ENCODE measurements around the gene KCNK16. TPM values are rescaled to one million over a fixed set of nuclear protein-coding genes. Genes with fewer than 3 reads are reported as not detected.

KCNK16 gene
- total RNA-seq, 1 donor from 2014 or later: not detected

DNA sequence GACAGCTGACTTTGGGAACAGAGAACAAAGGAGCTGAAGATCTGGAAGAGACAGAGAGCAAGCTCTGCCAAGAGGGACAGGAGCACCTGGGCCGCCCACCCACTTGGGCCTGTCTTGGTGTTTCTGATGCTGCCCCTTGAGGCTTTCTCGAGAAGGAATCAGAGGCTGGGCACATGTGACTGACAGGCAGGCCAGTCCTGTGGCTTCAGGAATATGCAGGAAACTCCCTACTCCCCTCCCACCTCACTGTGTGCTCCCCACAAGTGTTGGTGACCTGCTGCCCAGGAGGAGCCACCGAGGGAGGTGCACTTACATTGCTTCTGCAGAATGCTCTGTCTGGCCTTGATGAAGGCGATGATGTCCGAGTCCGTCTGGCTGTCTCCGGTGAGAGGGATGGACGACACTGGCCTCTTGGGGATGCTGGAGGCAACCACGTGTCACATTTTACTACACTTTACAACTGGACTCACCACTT is 20.9 kb upstream of the KCNK16 start:
- intact Hi-C loops (cut with DNase I): no loop called here
- no peak for ATAC-seq
- no peak for DNase-seq (ENCODE audit: low spot score)

DNA sequence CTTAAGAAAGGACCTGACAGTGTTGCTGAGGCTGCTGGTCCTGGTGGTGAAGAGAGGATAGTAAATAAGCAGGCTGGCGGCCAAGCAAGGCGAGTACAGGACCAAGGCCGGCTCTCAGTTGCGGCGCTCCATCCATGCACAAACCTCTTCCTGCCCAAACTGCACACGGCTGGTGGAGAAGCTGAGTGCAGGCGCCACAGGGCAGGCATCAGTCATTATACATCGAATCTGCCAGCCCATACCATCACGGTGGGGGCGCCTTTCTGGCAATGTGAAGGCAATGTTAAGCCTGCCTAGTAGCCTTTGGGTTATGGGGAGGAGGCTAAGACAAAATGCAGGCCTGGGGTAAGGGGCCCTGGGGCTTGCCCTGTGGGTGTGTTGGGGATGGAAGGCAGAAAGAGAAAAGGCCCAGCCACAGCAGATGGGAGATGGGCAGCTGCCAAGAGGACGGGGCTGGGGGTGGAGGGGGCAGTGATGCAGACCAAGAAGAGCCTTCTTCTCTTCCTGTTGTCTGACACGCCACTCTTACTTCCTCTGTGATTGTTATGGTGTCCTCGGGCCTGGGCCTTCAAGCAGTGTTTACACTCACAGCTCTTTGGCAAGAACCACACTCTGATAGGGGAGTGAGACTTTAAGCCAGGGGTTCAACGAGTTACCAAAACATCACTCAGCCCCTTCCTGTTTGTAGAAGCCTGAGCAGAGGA is 20.3 kb upstream of the KCNK16 start:
- intact Hi-C loops (cut with DNase I): no loop called here
- DNase-seq (ENCODE audit: low spot score): no peak
- peak; percentile 65 for ATAC-seq

DNA sequence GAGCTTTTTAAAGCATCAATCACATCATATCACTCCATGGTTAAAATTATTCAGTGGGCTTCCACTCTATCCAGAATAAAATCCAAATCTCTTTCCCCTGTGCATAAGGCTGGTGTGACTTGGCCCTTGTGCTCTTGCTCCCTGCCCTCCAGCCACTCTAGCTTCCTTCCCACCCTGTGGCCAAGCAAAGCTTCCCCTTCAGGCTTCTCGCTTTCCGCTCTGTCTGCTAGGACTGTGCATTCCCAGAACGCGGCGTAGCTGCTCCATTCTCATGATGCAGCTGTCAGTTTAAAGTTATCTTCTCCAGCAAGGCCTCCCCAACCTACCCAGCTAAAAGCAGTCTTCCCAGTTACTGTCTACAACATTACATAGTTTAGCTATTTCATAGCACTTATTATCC is 19.4 kb upstream of the KCNK16 start:
- DNase-seq (ENCODE audit: low spot score) (no peak), ATAC-seq (no peak)
- intact Hi-C loops (cut with DNase I): no loop called here

DNA sequence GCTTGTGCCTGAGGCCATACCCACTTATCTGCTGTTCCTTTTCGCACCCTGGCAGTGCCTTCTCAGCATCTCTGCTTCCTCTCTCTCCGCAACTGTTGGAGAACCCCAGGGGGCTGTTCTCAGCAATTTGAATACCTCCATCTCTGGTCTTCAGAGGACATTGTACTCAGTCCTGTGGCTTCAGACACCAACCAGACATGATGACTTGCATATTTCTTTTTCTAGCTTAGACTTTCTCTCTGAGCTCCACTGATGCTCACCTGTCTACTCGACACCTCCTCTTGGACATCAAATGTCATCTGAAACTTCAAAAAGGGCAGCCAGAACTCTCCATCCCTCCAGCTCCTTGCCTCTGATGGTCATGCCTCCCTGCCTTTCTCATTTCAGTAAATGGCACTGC is 18.9 kb upstream of the KCNK16 start:
- DNase-seq (ENCODE audit: low spot score) (no peak), ATAC-seq (no peak)
- intact Hi-C loops (cut with DNase I): no loop called here

DNA sequence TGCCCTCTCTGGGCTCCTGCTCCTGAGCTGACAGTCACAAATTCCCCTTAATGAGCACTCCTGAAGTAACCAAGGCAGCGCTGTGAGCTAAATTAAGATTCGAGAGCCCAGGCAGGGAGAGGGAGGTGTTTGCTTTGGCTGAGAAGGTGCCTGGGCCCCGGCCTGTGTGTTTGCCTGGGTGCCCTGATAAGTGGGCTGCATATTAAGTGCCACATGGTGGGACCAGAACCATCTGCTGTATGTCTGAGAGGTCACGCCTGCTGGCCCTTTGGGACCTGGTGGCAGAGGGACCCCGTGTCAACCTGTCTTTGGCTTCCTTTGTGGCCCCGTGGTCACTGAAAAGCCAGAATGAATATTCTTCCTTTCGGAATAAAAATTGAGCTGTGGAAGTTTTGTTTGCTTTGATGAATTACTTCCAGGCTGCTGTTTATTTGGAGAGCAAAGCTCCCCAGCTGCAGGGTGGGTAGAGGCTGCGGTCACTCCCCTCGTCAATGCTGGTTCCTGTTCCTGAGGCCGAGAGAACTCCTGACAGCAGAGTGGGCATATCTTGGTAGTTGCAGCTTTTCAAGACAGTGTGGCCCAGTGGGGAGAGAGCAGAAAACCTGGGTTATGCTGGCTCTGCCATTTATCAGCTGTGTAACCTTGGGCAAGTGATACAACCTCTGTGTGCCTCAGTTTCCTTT is 17.5 kb upstream of the KCNK16 start:
- intact Hi-C loops (cut with DNase I): no loop called here
- peak; percentile 64 for ATAC-seq

DNA sequence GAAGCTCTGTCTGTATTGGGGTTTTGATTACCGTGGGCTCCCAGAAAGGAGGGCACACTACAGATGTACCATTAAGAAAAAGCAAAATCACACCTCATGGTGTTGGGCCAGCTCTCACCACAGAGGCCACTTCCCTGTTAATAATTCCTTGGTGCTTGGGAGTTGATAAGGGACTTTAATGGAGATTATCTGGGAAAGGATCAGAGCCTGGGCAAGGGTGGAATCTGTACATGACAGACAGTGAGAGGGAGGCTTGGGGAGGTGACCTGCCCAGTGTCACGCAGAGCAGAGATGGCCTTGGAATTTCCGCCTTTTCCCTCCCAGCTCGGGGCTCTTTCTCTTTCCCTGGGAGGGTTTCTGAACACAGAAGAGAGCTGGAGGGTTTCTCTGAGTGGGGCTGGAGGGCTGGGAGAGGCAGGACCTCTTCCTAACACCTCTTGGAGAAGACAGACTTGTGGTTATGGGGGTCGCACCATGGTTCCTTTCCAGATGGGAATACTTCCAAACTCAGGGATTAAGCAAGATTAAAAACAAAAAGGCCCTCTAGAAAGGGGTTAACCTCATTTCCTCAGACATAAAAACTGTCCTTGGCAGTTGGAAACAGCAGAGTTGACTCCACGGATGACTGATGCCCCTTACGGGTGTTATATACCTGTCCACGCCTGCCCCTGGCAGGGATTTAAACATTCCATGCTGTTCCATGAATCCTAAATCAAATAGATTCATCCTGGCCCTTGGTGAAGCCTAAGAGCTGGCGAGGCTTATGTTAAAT is 16.8 kb upstream of the KCNK16 start:
- intact Hi-C loops (cut with DNase I): no loop called here
- ATAC-seq (no peak), DNase-seq (ENCODE audit: low spot score) (no peak)

More for the DNA sequence above, 17.5 kb upstream of the KCNK16 start:
- no peak for DNase-seq (ENCODE audit: low spot score)

DNA sequence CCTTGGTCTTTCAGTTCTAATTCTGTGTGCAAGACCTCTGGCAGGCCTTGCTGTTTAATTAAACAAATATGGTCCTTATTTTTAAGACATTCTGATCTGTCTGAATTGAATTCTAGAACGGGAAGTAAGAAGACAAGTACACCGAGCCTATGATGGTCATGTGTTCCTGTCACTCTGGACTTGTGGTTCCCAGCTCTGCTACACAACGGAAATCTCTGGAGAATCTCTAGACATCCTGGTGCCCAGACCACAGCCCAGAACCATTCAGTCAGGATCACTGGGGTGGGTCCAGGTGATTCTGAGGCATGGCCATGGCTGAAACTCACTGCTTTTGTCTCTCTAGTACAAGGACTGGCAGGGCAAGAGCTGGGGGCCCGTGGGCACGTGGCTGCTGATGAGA is 15.9 kb upstream of the KCNK16 start:
- no peak for DNase-seq (ENCODE audit: low spot score)
- intact Hi-C loops (cut with DNase I): no loop called here
- ATAC-seq: no peak

DNA sequence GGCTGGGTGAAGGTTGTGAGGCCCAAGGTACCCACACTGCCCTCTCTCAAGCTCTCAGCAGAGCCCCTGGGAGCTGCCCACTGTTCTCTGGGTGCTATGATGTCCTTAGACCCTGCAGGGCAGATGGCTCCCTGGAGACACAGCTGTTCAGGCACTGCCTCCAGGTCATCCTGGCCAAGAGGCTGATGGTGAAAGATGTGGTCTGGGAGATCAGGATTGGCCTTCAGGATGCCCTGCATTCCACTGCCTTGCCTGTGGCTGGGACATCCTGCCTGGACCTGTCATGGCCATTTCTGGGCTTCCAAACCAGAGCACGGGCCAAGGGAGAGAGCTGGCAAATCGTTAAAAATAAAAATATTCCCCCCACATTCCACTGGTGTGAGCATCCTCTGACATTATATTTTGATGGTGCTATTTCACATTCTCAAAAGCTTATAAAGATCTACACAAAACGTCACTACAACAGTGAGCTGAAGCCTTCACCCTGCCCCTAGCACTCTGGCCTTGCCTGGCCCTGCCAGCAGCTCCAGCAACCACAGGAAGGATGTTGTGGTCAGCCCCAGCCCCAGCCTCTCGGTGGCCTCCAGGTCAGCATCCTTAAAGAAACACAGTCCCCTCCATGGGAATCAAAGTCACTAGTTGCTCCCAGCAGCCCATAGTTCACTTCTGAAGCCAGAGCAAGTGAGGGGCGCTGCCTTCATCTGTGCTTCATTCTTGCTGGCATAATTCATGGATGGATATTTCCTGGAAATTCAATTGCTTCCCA is 13.5 kb upstream of the KCNK16 start:
- ATAC-seq (peak; percentile 30), DNase-seq (ENCODE audit: low spot score) (no peak)
- intact Hi-C loops (cut with DNase I): no loop called here

DNA sequence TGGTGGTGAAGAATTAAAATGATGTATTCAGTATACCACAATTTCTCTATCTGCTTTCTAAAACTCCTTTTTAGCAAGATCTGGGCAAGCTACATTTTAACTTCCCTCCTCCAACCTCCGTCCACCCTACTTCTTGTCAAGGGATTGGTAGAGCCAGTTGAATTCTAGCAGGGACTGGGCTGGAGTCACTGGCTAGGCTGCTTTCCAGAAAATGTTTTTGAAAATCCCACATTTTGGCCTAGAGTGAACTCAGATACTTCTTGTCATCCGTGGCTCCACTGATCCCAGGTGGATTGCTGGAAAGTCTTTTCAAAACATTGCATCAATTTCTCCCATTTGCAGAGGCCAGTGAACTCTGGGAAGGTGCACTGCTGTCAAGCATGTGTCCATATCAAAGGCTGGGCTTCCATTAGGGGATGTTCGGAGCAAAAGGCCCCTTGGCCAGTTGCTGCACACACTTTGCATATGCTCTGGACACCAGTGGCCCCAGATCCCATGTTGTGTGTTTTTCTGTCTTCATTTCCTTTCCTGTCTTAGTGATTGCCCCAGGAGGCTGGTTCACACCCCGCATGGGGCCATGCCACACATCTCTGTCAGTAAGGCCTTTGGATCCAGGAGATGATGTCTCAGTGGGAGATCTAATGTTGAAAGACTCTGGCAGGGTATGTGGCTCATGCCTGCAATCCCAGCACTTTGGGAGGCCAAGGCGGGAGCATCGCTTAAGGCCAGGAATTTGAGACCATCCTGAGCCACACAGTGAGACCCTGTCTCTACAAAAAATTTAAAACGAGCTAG is 11.3 kb upstream of the KCNK16 start:
- intact Hi-C loops (cut with DNase I): no loop called here
- peak; percentile 87 for ATAC-seq
- DNase-seq (ENCODE audit: low spot score): no peak

DNA sequence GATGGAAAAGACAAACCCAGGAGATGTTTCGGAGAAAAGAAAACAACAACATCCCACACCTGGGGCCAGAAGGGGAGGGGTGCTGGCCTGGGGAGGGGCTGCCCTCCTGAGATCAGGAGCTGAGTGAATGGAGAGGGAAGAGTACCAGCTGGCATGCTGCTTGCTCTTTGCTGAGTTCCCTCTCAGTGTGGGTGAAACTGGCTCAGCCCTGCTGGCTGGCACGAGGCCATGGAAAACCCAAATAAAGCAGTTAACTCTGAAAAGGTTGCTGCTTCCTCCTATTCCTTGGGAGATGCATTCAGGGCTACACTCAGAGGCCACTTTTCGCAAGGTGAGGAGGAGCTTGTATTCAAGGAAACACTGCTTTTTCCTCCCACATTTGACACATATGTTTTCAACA is 8.0 kb upstream of the KCNK16 start:
- intact Hi-C loops (cut with DNase I): no loop called here
- ATAC-seq (no peak), DNase-seq (ENCODE audit: low spot score) (no peak)

DNA sequence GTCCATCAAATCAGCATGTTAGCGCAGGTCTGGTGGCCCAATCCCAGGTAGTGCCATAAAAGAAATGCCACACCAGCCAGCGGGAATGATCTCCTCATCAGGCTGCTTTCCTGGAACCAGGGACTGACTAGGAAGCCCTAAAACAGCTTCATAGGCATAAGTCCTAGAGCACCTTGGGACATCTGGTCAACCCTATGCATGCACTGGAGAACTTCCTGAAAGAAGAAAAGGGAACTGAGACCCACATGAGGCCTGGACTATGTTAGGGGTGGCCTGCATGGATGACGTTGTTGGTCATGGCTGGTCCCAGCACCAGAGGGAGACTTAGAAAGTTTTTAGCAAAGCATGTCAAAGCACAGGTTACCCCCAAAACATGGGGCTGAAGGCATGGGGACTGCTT is 7.6 kb upstream of the KCNK16 start:
- DNase-seq (ENCODE audit: low spot score) (no peak), ATAC-seq (peak; percentile 57)
- intact Hi-C loops (cut with DNase I): no loop called here

DNA sequence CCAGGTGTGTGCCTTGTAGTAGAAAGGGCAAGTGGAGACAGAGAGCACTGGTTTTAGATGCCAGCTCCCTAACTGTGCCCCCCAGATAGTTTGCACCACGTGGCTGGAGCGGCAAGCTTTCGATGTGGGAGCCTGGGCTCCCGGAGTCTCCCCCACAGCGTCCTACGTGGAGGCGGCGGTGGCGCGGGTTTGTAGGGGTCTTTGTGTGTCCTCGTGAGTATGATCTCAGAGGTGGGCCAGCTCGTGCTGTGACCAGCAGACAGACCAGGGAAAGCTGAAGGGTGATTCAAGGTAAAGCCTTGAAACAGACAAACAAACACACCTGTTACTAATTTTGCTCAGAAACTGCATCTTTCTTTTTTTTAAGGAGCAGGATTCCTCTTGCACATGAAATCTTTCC is 5.6 kb upstream of the KCNK16 start:
- ATAC-seq: no peak
- intact Hi-C loops (cut with DNase I): no loop called here
- DNase-seq (ENCODE audit: low spot score): no peak

DNA sequence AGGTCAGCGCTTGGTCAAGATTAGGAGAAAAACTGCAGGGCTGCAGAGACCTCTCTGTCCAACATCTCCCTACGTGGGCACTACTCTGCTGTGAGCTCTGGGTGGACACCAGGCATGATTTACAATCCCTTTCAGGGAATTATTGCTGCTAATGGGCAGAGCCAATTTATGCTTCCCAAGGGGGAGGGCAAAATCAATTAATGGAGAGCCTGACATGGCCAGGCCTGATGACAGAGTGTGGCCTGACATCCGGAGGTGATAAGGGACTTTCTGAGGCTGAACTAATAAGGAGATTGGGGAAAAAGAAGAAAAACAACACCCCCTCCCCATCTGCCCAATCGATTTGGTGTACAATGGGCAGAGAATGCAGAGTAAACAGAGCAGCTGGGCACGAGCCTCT is 5.0 kb upstream of the KCNK16 start:
- DNase-seq (ENCODE audit: low spot score) (no peak), ATAC-seq (no peak)
- intact Hi-C loops (cut with DNase I): no loop called here

DNA sequence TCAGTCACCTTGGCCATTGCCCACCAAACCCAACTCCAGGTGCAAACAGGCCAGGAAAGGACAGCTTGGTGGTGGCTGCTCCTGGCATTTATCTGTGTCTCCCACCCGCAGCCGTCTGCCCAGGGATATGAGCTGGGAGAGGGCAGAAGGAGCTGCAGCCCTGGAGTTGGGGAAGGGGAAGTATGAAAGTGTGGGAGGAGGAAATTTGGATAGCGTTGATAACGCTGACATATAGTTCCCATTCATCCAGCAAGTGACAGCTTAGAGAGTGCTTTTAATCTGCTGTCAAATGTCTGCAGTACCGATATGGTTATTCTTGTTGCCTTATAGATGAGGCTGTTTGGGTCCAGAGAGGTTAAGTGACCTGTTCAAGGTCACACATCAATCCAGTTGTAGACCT is 741 bp downstream of the KCNK16 start:
- DNase-seq (ENCODE audit: low spot score): no peak
- ATAC-seq: no peak
- intact Hi-C loops (cut with DNase I): no loop called here

DNA sequence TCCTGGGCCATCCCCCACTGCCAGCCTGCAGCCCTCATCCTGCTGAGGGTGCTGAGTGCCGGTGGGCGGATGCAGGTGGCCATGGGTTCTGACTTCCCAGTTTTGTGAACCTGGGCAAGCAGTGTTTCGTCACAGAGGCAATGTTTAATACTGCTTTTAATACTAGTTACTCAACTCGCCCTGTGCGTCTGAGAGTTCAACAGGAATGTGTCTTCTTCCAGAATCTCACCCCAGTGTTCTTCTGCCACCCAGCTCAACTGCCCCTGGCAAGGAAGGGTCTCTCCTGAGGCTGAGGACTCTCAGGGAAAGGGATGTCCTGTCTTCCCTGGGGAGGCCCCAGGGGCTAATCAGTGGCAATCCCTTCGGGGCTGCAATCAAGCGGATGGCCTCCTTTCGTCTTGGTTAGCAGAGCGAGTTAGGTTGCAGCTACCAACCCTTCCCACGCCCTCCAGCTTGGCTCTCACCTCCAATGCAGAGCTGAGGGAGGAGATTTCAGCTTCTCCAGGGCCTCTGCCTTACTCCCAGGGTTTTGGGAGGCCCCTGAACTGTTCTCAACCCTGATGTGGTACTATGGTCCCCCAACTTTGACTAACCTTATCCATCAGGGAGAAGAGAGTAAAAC is 2.0 kb downstream of the KCNK16 start:
- intact Hi-C loops (cut with DNase I): no loop called here
- ATAC-seq (peak; percentile 70), DNase-seq (ENCODE audit: low spot score) (no peak)

DNA sequence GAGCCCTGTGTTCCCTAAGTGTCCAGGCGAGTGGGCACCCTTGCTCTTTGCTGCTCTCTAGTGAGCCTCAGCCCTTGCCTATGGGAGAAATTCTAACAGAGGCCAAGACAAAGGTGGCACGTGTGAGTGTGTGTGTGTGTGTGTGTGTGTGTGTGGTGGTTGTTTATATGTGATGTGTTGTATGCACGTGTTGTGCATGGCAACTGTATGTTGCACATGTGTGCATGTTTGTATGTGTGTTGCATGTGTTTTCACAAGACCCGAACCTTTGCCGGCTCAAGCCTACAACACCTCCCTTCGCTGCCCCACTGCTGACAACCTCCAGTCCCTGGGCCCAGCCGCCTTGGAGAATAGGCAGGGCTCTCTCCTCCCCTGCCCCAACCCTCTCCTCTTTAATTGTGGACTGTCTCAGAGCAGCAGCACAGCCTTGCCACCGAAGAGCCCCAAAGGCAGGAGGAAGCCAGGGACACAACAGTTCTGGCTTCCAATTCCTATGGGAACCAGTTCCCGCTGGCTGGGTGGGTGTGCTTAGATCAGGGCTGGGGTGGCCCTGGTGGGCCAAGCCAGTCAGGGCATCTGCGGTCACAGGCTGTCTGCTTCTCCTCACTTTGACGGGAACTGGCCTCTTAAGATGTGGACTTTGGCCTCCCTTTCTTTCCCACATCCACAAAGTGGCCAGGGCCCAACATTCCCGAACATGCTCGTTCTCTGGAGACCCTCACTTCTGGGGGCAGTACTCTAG is 2.7 kb downstream of the KCNK16 start:
- ATAC-seq (peak; percentile 76), DNase-seq (ENCODE audit: low spot score) (no peak)
- intact Hi-C loops (cut with DNase I): no loop called here

DNA sequence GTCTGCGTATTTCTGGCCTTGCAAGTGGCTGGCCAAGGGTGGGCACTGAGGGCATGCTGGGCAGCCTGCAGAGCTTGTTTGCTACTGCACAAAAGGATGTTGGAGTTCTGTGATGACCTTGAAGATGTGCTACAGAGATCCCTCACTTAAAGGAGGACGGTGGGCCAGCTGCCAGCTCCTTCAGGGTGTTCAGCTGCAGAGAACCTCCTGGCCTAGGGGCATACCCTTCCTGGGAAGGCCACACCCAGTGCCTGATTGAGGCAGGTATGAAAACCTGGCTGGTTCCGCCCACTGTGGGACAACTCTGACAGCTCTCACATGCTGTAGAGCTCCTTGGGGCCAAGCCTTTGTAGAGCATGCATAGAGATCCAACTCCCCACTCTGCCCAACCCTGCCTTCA is 5.2 kb downstream of the KCNK16 start:
- intact Hi-C loops (cut with DNase I): no loop called here

More for the DNA sequence above, 5.2 kb downstream of the KCNK16 start:
- DNase-seq (ENCODE audit: low spot score) (no peak), ATAC-seq (no peak)

Measured in sciatic nerve (tissue), 2 donors.